ENCODE measurements around the gene COL2A1.

COL2A1 gene

GRCh38 chr12:47992776-47993175 lies 11.5 kb downstream of the COL2A1 start:
- TF ChIP-seq, protein P1, sequence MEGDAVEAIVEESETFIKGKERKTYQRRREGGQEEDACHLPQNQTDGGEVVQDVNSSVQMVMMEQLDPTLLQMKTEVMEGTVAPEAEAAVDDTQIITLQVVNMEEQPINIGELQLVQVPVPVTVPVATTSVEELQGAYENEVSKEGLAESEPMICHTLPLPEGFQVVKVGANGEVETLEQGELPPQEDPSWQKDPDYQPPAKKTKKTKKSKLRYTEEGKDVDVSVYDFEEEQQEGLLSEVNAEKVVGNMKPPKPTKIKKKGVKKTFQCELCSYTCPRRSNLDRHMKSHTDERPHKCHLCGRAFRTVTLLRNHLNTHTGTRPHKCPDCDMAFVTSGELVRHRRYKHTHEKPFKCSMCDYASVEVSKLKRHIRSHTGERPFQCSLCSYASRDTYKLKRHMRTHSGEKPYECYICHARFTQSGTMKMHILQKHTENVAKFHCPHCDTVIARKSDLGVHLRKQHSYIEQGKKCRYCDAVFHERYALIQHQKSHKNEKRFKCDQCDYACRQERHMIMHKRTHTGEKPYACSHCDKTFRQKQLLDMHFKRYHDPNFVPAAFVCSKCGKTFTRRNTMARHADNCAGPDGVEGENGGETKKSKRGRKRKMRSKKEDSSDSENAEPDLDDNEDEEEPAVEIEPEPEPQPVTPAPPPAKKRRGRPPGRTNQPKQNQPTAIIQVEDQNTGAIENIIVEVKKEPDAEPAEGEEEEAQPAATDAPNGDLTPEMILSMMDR (conservative IDR thresholded peaks at IDR 0.05; ENCODE audit: low read depth, low read length), result no peak
- no peak overlapping the region for H3K4me3 ChIP-seq (ENCODE audit: low read length)
- no peak for DNase-seq (ENCODE audit: low read depth)

GRCh38 chr12:47991106-47992061 lies 12.9 kb downstream of the COL2A1 start:
- H3K4me3 ChIP-seq (ENCODE audit: low read length), result no peak overlapping the region
- TF ChIP-seq, protein P1 (conservative IDR thresholded peaks at IDR 0.05; ENCODE audit: low read depth, low read length), result no peak
- DNase-seq (ENCODE audit: low read depth), result peak; percentile 41

GRCh38 chr12:47990351-47991105 lies 13.7 kb downstream of the COL2A1 start:
- DNase-seq (ENCODE audit: low read depth), result no peak
- TF ChIP-seq, protein P1 (conservative IDR thresholded peaks at IDR 0.05; ENCODE audit: low read depth, low read length), result no peak

GRCh38 chr12:47989666-47990065 lies 14.6 kb downstream of the COL2A1 start:
- no peak for DNase-seq (ENCODE audit: low read depth)
- no peak overlapping the region for H3K4me3 ChIP-seq (ENCODE audit: low read length)
- TF ChIP-seq, protein P1 (conservative IDR thresholded peaks at IDR 0.05; ENCODE audit: low read depth, low read length), result no peak

More at GRCh38 chr12:47990351-47991105, 13.7 kb downstream of the COL2A1 start:
- H3K4me3 ChIP-seq (ENCODE audit: low read length), result no peak overlapping the region

DNA sequence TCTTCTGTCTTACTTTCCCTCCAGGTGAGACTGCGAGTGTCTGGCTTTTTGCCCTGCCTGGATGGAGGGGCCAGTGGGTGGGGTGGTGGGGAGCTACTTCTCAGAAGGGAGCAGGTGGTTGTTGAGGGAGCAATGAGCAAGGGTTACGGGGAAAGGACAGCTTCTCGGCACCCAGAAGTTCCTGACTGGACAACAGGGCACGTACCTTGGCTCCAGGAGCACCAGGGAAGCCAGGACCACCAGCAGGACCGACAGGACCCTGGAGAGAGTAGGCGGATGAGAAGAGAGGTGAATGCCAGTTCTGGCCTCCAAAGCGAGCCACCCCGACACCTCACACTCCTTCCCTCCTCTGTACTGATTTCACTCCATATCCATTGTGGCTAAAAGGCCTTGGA lies 15.3 kb downstream of the COL2A1 start:
- TF ChIP-seq, protein P1 (conservative IDR thresholded peaks at IDR 0.05; ENCODE audit: low read depth, low read length), result no peak
- DNase-seq (ENCODE audit: low read depth), result no peak
- H3K4me3 ChIP-seq (ENCODE audit: low read length), result no peak overlapping the region

DNA sequence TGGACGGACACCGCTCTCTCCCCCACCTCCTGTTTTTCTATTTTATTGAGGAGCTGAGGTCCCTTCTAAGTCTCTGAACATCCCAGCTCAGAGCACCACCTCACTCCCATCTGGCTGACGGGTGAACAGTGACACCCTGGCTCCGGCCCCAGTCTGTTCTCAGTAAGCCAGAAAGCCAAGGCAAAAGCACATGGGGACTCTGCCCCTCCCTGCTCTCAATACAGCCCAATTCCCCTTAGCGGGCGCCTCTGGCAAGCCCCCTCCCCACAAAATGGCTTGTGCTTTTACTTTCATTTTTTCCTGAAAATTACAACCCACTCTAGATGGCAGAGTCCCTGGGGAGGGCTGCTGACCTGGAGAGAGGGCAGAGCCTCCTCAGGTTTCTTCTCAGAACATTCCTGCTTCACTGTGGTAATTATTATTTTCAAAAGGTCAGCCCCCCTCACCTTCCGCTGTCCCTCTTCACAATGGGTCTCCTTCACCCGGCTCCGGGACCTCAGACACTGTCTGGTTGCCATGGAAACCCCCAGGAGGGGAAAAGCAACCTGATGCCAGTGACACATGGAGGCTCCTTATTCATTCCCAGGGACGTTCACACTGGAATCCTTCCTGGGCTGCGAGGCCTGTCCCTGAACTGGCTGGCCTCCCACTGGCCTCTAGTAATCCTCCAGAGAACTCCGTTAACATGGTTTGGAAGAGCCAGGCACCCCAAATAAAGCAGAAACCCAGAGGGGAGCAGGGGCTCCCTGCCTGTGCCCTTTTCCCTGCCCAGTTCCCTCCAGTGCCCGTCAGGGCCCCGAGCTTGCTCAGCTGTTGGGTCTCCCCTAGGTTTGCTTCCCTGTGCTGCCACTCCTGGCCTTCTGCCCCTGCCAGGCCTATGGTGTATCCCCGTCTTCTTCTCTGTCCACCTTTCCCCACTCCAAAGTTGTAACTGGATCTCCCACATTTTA lies 15.9 kb downstream of the COL2A1 start:
- no peak for DNase-seq (ENCODE audit: low read depth)
- H3K4me3 ChIP-seq (ENCODE audit: low read length), result no peak overlapping the region
- TF ChIP-seq, protein P1 (conservative IDR thresholded peaks at IDR 0.05; ENCODE audit: low read depth, low read length), result no peak

Data from retinal pigment epithelial cell (primary cell).